ENCODE data around the gene TLE6.
A peak's percentile ranks its signal among the peaks of the same experiment; 100 is the strongest.
"Not testable (repeated sequence)": the region's sequence is repeated elsewhere in the genome, so short reads cannot be mapped to it uniquely, and the experiment has no call there.

The TLE6 gene

GRCh38 chr19:3029065-3029923 is 51.9 kb downstream of the TLE6 start, which contains the start of gene TLE2:
Gene TLE2, minus strand, starts transcription at chr19:3029280. Its CDS starts 376 bp downstream, at chr19:3028904.
- no peak for DNase-seq

GRCh38 chr19:3031607-3031867 is 54.2 kb downstream of the TLE6 start:
- no peak for DNase-seq

- DNase-seq = no peak
Observed at GRCh38 chr19:3033595-3034405, 56.4 kb downstream of the TLE6 start.

DNA sequence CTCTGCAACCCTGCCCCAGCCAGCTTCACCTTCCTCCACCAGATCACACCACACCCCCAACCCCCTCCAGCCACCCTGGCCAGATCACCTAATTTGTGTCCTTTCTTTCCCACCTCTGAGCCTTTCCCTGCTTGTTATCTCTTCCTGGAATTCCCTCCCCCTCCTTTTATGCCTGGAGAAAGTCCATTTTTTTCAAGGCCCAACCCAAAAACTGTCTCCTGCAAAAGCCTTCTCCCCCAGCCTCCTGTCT is 57.0 kb downstream of the TLE6 start:
- no peak for DNase-seq

DNA sequence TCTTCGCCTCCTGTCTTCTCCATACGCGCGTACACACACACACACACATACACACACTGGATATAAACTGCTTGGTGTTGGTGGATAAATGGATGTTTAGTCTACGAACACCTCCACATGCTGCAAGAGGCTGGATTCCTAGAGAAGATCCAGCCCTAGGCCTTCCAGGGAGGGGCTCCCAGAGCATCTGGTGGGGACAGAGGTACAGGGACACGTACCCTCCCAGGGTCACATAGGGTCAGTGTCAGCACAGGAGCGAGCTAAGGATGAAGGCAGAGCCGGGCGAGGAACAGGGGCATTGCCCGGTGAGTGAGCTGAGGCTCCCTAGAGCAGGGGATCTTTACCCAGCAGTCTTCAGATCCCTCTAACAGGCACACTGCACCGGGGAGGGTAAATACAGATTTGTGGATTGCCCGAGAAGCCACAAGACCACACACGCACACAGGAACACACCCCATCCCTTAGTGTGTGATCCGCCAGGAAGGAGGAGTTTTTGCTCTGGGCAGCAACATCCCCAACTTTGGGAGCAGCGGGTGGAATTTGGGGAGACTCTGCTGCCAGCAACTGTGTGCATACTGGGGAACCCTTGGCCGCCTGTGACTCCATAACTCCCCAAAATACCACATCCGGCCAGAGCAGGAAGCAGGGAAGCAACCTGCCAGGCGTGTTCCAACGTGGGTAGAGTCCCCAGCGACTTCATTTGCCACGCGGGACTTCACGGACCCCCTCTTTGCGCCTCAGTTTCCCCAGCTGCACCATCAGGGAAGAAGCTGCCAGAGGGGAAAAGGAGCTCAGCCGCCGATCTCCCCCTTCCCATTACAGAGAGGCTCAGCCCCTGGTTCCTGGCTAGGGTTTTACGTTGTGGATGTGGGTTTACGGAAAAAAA is 57.5 kb downstream of the TLE6 start:
- DNase-seq = no peak

GRCh38 chr19:3035542-3036118 is 58.3 kb downstream of the TLE6 start:
- peak; percentile 99 for DNase-seq

DNA sequence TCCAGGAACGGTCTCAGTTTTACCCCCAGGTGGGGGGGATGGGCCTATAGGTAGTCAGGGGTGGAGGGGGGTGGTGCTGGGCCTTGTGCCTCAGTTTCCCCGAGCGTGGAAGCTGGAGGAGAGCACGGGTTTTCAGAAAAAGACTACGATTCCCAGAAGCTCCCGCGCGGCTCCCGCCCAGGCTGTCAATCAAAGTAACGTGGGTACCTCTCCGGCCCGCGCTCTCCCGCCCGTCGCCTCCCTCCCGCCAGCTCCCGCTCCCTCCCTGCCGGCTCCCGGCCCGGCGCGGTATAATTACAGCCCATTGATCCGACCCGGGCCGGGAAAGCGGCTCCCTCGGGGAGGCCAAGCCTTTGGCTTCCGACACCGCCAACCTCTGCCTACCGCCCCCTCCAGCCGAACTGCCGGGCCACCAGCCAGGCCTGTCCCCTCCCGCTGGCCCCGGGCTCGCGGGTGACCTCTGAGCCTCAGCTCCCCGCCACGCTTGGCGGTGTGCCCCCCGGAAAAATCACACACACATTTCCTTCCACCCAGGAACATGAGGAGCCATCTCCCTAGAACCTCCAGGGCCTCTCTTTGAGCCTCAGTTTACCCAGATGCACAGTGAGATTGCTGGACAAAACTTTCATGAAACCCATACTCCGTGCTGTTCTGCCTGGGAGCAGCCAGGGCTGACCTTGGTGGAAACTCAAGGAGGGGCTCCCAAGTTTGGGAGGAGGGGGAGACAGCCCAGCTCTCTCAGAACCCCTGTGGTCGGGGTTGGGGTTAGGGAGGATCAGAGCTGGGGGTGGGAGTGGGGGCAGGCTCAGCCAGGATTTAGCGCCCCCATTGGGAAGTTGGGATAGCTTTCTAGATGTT is 59.0 kb downstream of the TLE6 start:
- peak; percentile 95 for DNase-seq

GRCh38 chr19:3036977-3037544 is 59.7 kb downstream of the TLE6 start:
- DNase-seq = not testable (repeated sequence)

DNA sequence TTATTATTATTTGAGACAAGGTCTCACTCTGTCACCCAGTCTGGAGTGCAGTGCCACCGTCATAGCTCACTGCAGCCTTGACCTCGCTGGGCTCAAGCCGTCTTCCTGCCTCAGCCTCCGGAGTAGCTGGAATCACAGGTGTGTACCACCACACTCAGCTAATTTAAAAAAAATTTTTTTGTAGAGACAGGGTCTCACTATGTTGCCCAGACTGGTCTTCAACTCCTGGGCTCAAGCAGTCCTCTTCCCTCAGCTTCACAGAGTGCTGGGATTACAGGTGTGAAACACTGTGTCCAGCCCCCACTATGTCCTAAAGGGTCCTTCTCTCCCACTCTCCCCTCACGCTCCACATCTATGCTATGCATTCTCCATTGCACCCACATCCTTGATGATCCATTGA is 60.9 kb downstream of the TLE6 start:
- DNase-seq = no peak

GRCh38 chr19:3039125-3039524 is 61.8 kb downstream of the TLE6 start:
- DNase-seq = no peak

- DNase-seq = no peak
Observed at GRCh38 chr19:3039641-3040077, 62.3 kb downstream of the TLE6 start.

DNA sequence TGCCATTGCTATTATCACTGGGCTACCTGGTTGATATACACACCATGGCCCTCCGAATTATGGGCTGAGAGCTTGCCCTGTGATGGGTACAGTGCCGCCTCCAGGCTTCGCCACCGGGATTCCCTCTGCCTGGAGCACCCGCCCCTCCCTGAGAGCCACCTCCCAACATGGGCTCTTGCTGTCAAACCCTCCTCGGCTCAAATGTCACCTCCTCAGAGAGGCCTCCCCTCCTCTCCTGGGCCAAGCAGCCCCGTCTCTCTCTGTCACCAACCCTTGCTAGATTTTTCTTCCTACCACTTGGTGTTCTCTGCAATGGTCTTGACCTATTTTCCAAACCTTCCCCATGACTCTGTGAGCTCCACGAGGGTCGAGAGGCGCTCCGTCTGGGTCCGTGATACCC is 64.0 kb downstream of the TLE6 start:
- no peak for DNase-seq

DNA sequence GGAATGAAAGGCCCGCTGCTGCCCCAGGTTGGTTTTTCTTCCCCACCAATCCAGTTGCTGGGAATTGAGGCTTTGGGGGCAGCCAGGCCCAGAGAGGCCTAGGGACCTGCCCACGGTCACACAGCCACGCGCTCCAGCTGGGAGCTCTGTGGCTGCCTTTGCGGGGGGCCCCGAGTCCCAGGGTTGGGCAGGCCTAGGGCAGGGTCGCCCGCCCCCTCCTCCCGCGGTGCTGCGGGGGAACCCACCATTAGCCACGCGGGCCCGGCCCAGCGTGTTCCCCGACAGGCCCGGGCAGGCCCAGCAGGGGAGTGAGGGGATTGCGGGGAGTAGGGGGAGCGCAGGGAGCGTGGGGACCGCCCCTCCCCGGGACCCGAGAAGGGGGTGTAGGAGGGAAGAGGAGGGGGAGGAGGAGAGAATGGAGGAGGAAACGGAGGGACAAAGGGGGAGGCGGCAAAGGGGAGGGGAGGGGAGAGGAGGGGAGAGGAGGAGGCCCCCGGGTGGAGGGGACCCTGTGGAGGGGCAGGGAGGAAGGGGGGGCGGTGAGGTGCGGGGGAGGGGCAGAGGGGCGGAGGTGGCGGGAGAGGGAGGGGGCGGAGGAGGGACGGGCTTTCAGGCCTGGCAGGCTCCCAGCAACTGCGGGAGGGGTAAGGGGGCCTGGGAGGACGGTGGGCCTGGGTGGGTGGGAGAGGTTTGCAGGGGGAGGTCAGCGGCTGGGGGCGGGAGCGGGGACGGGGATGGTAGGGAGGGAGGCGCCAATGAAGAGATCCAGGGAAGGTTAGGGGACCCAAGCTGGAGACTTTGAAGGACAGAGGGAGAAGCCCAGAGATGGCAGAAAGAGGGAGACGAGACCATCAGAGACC is 64.6 kb downstream of the TLE6 start:
- no peak for DNase-seq

- DNase-seq = no peak
Observed at GRCh38 chr19:3042621-3043267, 65.4 kb downstream of the TLE6 start.
